GF-D8 (cell line): ENCODE data around the gene IER5L.

ENCODE experiments used
- DNase-seq: peaks from one replicate; lab custom pipeline; 2025; lab: John Stamatoyannopoulos, UW

The IER5L gene

GRCh38 chr9:129177791-129178567, at the start of gene IER5L:
IER5L (minus strand) TSS chr9:129178261; CDS start chr9:129178052, 209 bp downstream.
- peak; percentile 79 for DNase-seq

- no peak for DNase-seq
Measured at GRCh38 chr9:129227843-129228189, 49.8 kb upstream of the IER5L start.

- DNase-seq = no peak
Measured at GRCh38 chr9:129225815-129226214, 47.8 kb upstream of the IER5L start.

- DNase-seq = no peak
Measured at GRCh38 chr9:129225490-129225778, 47.4 kb upstream of the IER5L start.

- DNase-seq = no peak
Measured at GRCh38 chr9:129224618-129225489, 46.8 kb upstream of the IER5L start.

- no peak for DNase-seq
Measured at GRCh38 chr9:129223551-129224208, 45.6 kb upstream of the IER5L start.

- no peak for DNase-seq
Measured at GRCh38 chr9:129222819-129223218, 44.8 kb upstream of the IER5L start.

GRCh38 chr9:129221979-129222635, 44.0 kb upstream of the IER5L start:
- DNase-seq = no peak

GRCh38 chr9:129221233-129221632, 43.2 kb upstream of the IER5L start:
- peak; percentile 18 for DNase-seq

- no peak for DNase-seq
Measured at GRCh38 chr9:129220771-129221170, 42.7 kb upstream of the IER5L start.

GRCh38 chr9:129218918-129219317, 40.9 kb upstream of the IER5L start:
- no peak for DNase-seq

- no peak for DNase-seq
Measured at GRCh38 chr9:129218272-129218625, 40.2 kb upstream of the IER5L start.

GRCh38 chr9:129213551-129213950, 35.5 kb upstream of the IER5L start:
- no peak for DNase-seq

- DNase-seq = no peak
Measured at GRCh38 chr9:129211686-129212085, 33.6 kb upstream of the IER5L start.

GRCh38 chr9:129210125-129210524, 32.1 kb upstream of the IER5L start:
- no peak for DNase-seq

GRCh38 chr9:129209580-129209979, 31.5 kb upstream of the IER5L start:
- no peak for DNase-seq

- DNase-seq = no peak
Measured at GRCh38 chr9:129209109-129209508, 31.0 kb upstream of the IER5L start.

GRCh38 chr9:129208207-129209032, 30.4 kb upstream of the IER5L start:
- DNase-seq = no peak

GRCh38 chr9:129206905-129207304, 28.8 kb upstream of the IER5L start:
- DNase-seq = no peak

- no peak for DNase-seq
Measured at GRCh38 chr9:129206401-129206800, 28.3 kb upstream of the IER5L start.

- no peak for DNase-seq
Measured at GRCh38 chr9:129204840-129205239, 26.8 kb upstream of the IER5L start.

- DNase-seq = no peak
Measured at GRCh38 chr9:129203556-129203909, 25.5 kb upstream of the IER5L start.
